Pancreas (tissue), 10 donors: ENCODE measurements around the gene CCDC88C. TPM values are rescaled to one million over a fixed set of nuclear protein-coding genes. Genes with fewer than 3 reads are reported as not detected.
"Not testable (repeated sequence)": the region's sequence is repeated elsewhere in the genome, so short reads cannot be mapped to it uniquely, and the experiment has no call there.

Experiments used
- ATAC-seq, 4 donors: fragments of 200-7000 bp; cut with Tn5 transposase; one replicate each; pipeline versions ENCODE4 v1.8.0 to v1.9.1; 2020; ENCODE audit warnings: mild to moderate bottlenecking in 4 of 4, moderate library complexity in 4 of 4
- DNase-seq, 6 donors: peaks; one replicate each; pipeline ENCODE4 v3.0.0-alpha.2; 2020
- FAIRE-seq: peaks from 2 replicates; lab custom pipeline; 2012; peaks lifted over from hg19 to GRCh38; lab: Jason Lieb, UNC
- H3K27ac ChIP-seq, 4 donors: fragments of 200-600 bp; sonication (generic); 1 replicate in 3 of 4; 2 replicates in 1 of 4; pipeline versions ENCODE4 v1.5.0 to v1.8.0; 2020
- H3K27me3 ChIP-seq, 4 donors: fragments of 200-600 bp; one replicate each; pipeline ENCODE4 v1.8.0; 2021
- H3K36me3 ChIP-seq, 3 donors: fragments of 200-600 bp; sonication (generic) in 1 of 3; one replicate each; pipeline versions ENCODE4 v1.5.0 to v1.8.0; 2020 to 2021
- H3K4me1 ChIP-seq, 3 donors: fragments of 200-600 bp; one replicate each; pipeline ENCODE4 v1.8.0; 2021
- H3K4me3 ChIP-seq, 4 donors: fragments of 200-600 bp; sonication (generic) in 2 of 4; one replicate each; pipeline versions ENCODE4 v1.5.0 to v1.8.0; 2020 to 2021
- H3K9me3 ChIP-seq, 4 donors: fragments of 200-600 bp; one replicate each; pipeline ENCODE4 v1.8.0; 2021
- WGBS, 2 donors: extraction: QIAGEN DNeasy Blood & Tissue Kit; methylation state at CpG; one replicate each; pipeline ENCODE4 v1.1.7; 2013; 5-methylcytosine and 5-hydroxymethylcytosine counted together
- intact Hi-C, 3 donors: fragments of 100-400 bp; cut with DNase I; formaldehyde crosslinking; loops; one replicate each; pipeline versions ENCODE4 v1.11.1 to v1.14.2; 2022
- polyA plus RNA-seq, 2 donors: library from polyadenylated mRNA; stranded (reverse); fragments of 200-250 nt; gene quantifications; one replicate each; pipeline ENCODE4 v1.2.3, GENCODE V29; 2013
- total RNA-seq, 6 donors: library from RNA; stranded (reverse); fragmentation: NEBNext Ultra II Directional in 4 of 6; extraction: Animal tissue kit (Norgen Biotek cat#: 25700) in 4 of 6; gene quantifications; one replicate each; pipeline versions ENCODE4 v1.2.1 to v1.2.4, GENCODE V29; 2021 to 2023
- TF ChIP-seq, protein P1 (sequence below), 4 donors: fragments of 200-600 bp; sonication (generic) in 3 of 4; IDR thresholded peaks; one replicate each; pipeline versions ENCODE4 v1.5.0 to v1.8.0; 2021; ENCODE audit warnings: antibody characterized with exemption in 4 of 4
- donor health status: healthy with polysubstance abuse.
- donor health status: DM: no; HTN: no; CAD: no; lungs with moderate emphysema.
- donor health status: DM: no; HTN: no; CAD: no.
- donor health status: control.
- donor health status: control.
- donor health status: Bipolar disorder and iron deficiency.
- donor health status: DM: yes; HTN: yes; CAD: no.
- donor health status: DM: no; HTN: no; CAD: no.
- donor health status: DM: no; HTN: no; CAD: no.
- donor health status: DM: yes; HTN: yes; CAD: no.

CCDC88C gene
- total and polyA plus RNA-seq, 8 donors = 10.3 to 20.2 (median 14.6) TPM

DNA sequence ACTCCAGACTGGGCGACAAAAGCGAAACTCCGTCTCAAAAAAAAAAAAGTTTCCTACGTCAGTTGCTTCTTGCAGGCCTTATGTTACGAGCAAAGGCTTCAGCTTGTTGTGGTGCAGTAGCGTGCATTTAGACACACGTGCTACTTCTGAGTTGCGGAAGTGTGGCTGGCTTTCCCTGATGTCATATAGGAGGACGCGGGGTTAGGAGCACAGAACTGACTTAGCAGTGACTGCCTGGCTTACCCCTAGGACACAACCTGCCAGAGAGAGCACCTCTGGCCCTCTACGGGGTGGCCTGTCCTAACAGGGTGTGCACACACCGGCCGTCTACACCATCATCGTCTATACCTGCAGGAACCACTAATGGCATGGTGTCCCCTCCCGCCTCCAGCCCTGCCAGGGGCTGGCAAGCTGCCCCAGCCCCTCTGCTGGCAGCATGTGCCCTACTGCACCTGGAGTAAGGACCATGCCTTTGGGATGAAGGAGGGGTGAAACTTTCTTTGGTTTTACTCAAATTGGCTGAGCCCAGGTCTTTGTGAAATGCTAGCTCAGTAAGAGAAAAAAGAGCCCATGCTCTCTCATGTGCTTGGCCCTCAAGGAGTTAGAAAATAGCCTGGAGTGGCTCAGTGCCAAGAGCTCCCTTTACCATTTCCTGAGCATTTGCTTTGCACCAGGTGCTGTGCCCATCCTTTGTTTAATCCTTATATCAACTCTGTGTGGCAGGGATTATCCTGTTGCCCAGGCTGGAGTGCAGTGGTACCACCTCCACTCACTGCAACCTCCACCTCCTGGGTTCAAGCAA lies 171.4 kb downstream of the CCDC88C start:
- TF ChIP-seq, protein P1, sequence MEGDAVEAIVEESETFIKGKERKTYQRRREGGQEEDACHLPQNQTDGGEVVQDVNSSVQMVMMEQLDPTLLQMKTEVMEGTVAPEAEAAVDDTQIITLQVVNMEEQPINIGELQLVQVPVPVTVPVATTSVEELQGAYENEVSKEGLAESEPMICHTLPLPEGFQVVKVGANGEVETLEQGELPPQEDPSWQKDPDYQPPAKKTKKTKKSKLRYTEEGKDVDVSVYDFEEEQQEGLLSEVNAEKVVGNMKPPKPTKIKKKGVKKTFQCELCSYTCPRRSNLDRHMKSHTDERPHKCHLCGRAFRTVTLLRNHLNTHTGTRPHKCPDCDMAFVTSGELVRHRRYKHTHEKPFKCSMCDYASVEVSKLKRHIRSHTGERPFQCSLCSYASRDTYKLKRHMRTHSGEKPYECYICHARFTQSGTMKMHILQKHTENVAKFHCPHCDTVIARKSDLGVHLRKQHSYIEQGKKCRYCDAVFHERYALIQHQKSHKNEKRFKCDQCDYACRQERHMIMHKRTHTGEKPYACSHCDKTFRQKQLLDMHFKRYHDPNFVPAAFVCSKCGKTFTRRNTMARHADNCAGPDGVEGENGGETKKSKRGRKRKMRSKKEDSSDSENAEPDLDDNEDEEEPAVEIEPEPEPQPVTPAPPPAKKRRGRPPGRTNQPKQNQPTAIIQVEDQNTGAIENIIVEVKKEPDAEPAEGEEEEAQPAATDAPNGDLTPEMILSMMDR (IDR thresholded peaks at IDR 0.05) = no peak
- no peak overlapping the region for H3K27ac ChIP-seq
- FAIRE-seq = no peak
- H3K9me3 ChIP-seq = no peaks in the 10 kb centered on the region
- intact Hi-C loops = no loop called here
- no peaks in the 10 kb centered on the region for H3K36me3 ChIP-seq
- no peak for ATAC-seq
- DNase-seq = no peak
- no peaks in the 10 kb centered on the region for H3K4me1 ChIP-seq
- WGBS, 2 donors = 93 to 95% methylated on average over 15 of the region's 15 CpGs
- H3K27me3 ChIP-seq = no peaks in the 10 kb centered on the region
- H3K4me3 ChIP-seq = no peak overlapping the region

DNA sequence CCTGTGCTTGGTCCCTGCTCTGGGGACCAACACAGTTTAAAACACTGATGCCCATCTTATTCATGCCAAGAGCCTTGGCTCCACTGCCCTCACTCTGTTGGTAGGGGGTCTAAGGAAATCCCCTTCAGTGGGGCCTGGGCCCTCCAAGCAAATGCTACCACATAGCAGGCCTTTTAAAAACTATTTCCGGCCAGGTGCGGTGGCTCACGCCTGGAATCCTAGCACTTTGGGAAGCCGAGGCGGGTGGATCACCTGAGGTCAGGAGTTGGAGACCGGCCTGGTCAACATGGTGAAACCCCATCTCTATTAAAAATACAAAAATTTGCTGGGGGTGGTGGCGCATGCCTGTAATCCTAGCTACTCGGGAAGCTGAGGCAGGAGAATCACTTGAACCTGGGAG lies 172.0 kb downstream of the CCDC88C start:
- H3K36me3 ChIP-seq, intact Hi-C loops, H3K4me1 ChIP-seq, FAIRE-seq, H3K9me3 ChIP-seq, DNase-seq, H3K4me3 ChIP-seq, H3K27ac ChIP-seq, ATAC-seq, H3K27me3 ChIP-seq: not testable (repeated sequence)
- 93 to 97% methylated on average over 8 of the region's 8 CpGs for WGBS, 2 donors

DNA sequence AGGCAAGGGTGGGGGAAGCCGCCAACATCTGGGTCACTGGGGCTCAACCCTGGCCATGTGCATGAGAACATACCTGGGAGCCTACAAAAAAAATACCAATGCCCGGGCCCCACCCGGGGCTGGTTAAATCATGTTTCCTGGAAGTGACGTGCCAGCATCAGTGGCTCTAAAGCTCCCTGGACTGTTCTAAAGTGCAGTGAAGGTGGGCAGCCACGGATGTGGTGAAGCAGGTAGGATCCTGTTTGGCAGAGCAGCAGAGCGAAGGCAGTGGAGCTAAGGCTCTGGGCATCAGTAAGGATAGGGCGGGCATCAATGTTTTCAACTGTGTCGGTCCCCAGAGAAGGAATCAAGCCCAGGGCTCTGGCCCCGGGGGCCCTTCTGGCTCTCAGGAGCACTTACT lies 172.6 kb downstream of the CCDC88C start:
- ATAC-seq (peak in 2 of 4 donors; percentile 22 to 38), DNase-seq (no peak), FAIRE-seq (no peak)
- WGBS, 2 donors = 77 to 78% methylated on average over 9 of the region's 9 CpGs
- H3K36me3 ChIP-seq = no peaks in the 10 kb centered on the region
- H3K27ac ChIP-seq = no peak overlapping the region
- no peak overlapping the region for H3K4me3 ChIP-seq
- intact Hi-C loops = no loop called here
- no peaks in the 10 kb centered on the region for H3K9me3 ChIP-seq
- no peaks in the 10 kb centered on the region for H3K27me3 ChIP-seq
- TF ChIP-seq, protein P1 (IDR thresholded peaks at IDR 0.05) = no peak
- H3K4me1 ChIP-seq = no peaks in the 10 kb centered on the region

DNA sequence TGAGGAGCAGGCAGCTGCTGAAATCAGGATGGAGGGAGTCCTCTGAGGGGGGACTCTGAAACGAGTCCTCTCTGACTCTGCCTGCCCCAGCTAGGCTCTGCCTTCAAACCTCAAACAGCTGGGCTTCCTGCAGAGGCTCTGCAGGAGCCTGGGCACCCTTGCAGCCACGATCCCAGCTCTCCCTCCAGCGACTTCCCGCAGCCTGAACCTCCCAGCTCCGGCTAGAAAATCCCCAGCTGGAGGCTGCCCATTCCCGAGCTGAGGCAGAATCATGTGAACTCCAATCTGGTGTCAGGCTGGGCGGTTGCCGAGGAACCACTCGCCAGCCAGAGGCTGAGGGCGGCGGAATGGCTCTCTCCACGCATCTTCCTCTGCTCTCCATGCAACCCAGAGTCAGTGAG lies 173.1 kb downstream of the CCDC88C start, which contains the start of gene GPR68:
Gene GPR68 (minus strand): TSS at position 204 of the 401 bp plus-strand sequence. CDS start 9,654 bp downstream, outside the sequence.
- no peaks in the 10 kb centered on the region for H3K9me3 ChIP-seq
- H3K4me1 ChIP-seq = no peaks in the 10 kb centered on the region
- WGBS, 2 donors = 16 to 19% methylated on average over 12 of the region's 12 CpGs
- H3K27me3 ChIP-seq = no peaks in the 10 kb centered on the region
- TF ChIP-seq, protein P1 (IDR thresholded peaks at IDR 0.05) = no peak
- no peak within 1 kb of the TSS for H3K4me3 ChIP-seq
- H3K36me3 ChIP-seq = no peaks in the 10 kb centered on the region
- H3K27ac ChIP-seq = no peak within 1 kb of the TSS
- intact Hi-C loops = no loop called here
- ATAC-seq (peak in 3 of 4 donors; percentile 80 to 86 (median 80)), DNase-seq (peak in 2 of 6 donors; percentile 39 to 66), FAIRE-seq (no peak)

DNA sequence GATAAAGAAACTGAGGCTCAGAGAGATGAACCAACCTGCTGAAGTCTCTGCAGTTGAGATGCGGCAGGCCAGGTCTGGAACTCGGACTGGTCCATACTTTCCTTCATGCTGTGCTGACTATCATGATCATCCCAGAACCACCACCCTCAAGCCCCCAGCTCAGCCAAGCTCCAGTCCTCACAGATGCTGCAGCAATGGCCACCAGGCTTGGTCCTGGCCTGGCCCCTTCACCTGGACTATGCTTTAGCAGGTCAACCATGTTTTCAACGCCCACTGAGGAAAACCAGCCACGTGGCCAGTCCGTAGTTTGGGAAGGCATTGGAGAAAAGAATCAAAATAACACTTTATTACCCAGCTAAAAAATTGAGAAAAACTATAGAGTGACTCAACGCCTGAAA lies 174.5 kb downstream of the CCDC88C start:
- intact Hi-C loops = no loop called here
- FAIRE-seq = no peak
- H3K4me1 ChIP-seq = no peaks in the 10 kb centered on the region
- TF ChIP-seq, protein P1 (IDR thresholded peaks at IDR 0.05) = no peak
- ATAC-seq = no peak
- no peaks in the 10 kb centered on the region for H3K9me3 ChIP-seq
- no peaks in the 10 kb centered on the region for H3K36me3 ChIP-seq
- H3K27me3 ChIP-seq = no peaks in the 10 kb centered on the region
- no peak overlapping the region for H3K27ac ChIP-seq
- 67 to 83% methylated on average over 6 of the region's 6 CpGs for WGBS, 2 donors
- DNase-seq = no peak
- no peak overlapping the region for H3K4me3 ChIP-seq
